OCI-LY1 (cell line): Measurements from ENCODE around the gene LCE1F.

Experiments
- H2AFZ ChIP-seq: fragments of 200-600 bp; sonication (generic), shearing (Covaris generic); 2 replicates; pipeline ENCODE4 v1.6.0; 2014; ENCODE audit warnings: antibody characterized with exemption, mild to moderate bottlenecking, low read length
- H3F3A ChIP-seq: fragments of 200-600 bp; sonication (generic), shearing (Covaris generic); 2 replicates; pipeline ENCODE4 v1.6.0; 2014; ENCODE audit warnings: mild to moderate bottlenecking, antibody characterized with exemption, low read length, moderate library complexity; ENCODE audit not compliant: insufficient read depth
- H3K27ac ChIP-seq: fragments of 200-600 bp; sonication (generic); 2 replicates; pipeline ENCODE4 v1.5.1; 2014; ENCODE audit warnings: low read length, mixed run types, mild to moderate bottlenecking, low read depth; ENCODE audit not compliant: poor library complexity, severe bottlenecking
- H3K27me3 ChIP-seq: fragments of 200-600 bp; sonication (generic); 2 replicates; pipeline ENCODE4 v1.6.0; 2014; ENCODE audit warnings: antibody characterized with exemption, mild to moderate bottlenecking, low read length, moderate library complexity; ENCODE audit not compliant: insufficient read depth
- H3K36me3 ChIP-seq: fragments of 200-600 bp; sonication (generic); 2 replicates; pipeline ENCODE4 v1.6.1; 2014; ENCODE audit warnings: mild to moderate bottlenecking, antibody characterized with exemption, low read length, moderate library complexity, mixed read lengths; ENCODE audit not compliant: insufficient read depth
- H3K4me1 ChIP-seq: fragments of 200-600 bp; sonication (generic); 2 replicates; pipeline ENCODE4 v1.5.1; 2014; ENCODE audit warnings: mild to moderate bottlenecking, low read length, moderate library complexity; ENCODE audit not compliant: insufficient read depth, severe bottlenecking
- H3K4me2 ChIP-seq: fragments of 200-600 bp; sonication (generic), shearing (Covaris generic); 2 replicates; pipeline ENCODE4 v1.6.1; 2014; ENCODE audit warnings: low read length
- H3K4me3 ChIP-seq: fragments of 200-600 bp; sonication (generic); 2 replicates; pipeline ENCODE4 v1.5.1; 2014; ENCODE audit warnings: low read length, low read depth, mild to moderate bottlenecking, mixed read lengths; ENCODE audit not compliant: poor library complexity, severe bottlenecking
- H3K79me2 ChIP-seq: fragments of 200-600 bp; shearing (Covaris generic); 2 replicates; pipeline ENCODE4 v1.6.1; 2016; ENCODE audit warnings: mixed run types, low read length, mixed read lengths; ENCODE audit not compliant: insufficient read depth
- H3K9ac ChIP-seq: fragments of 200-600 bp; sonication (generic), shearing (Covaris generic); 2 replicates; pipeline ENCODE4 v1.6.1; 2014; ENCODE audit warnings: mild to moderate bottlenecking, low read length, mixed read lengths
- H3K9me2 ChIP-seq: fragments of 200-600 bp; sonication (generic), shearing (Covaris generic); 2 replicates; pipeline ENCODE4 v1.6.1; 2014; ENCODE audit warnings: low read depth, mild to moderate bottlenecking, low read length, mixed read lengths
- H3K9me3 ChIP-seq: fragments of 200-600 bp; shearing (Covaris generic); 2 replicates; pipeline ENCODE4 v1.6.1; 2014; ENCODE audit warnings: low read length, mixed read lengths
- H4K20me1 ChIP-seq: fragments of 200-600 bp; sonication (generic), shearing (Covaris generic); 2 replicates; pipeline ENCODE4 v1.6.0; 2016; ENCODE audit warnings: mild to moderate bottlenecking, low read length; ENCODE audit not compliant: insufficient read depth
- CTCF ChIP-seq: fragments of 200-600 bp; sonication (generic), shearing (Covaris generic); IDR thresholded peaks from 2 replicates; pipeline ENCODE4 v1.5.1; 2017; ENCODE audit warnings: mild to moderate bottlenecking, antibody characterized with exemption, low read length, moderate library complexity, mixed read lengths
- EZH2 ChIP-seq: fragments of 200-600 bp; sonication (generic), shearing (Covaris generic); IDR thresholded peaks from 2 replicates; pipeline ENCODE4 v1.8.0; 2017; ENCODE audit warnings: borderline replicate concordance, mixed run types, mild to moderate bottlenecking, antibody characterized with exemption, low read length, moderate library complexity, mixed read lengths

The LCE1F gene

DNA sequence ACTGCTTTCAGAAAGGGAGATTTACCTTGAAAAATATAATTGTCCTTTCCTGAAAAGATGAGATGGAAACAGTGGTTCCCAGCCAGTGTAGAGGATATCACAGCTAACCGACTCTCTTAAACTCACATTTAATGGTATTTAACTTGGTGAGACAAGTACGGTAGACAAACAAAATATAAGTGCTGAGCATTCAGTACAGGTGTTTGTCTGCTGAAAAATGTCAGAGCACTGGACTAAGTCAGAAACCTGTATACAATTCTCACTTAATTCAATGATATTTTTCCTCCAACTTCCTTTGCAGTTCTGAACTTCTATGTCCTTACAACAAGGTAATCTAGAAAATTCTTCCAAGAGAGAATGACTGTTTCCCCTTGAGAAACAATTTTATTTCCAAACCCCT is 36.7 kb downstream of the LCE1F start, which contains the start of gene LCE1B:
LCE1B (plus strand) TSS at position 301 of the 400 bp plus-strand sequence. CDS start 476 bp downstream, outside the sequence.
- H3K4me3 ChIP-seq, result no peak within 1 kb of the TSS
- H3K4me1 ChIP-seq, result no peaks in the 10 kb centered on the region
- H4K20me1 ChIP-seq, result no peaks in the 10 kb centered on the region
- H2AFZ ChIP-seq, result no peak within 1 kb of the TSS
- H3K9ac ChIP-seq, result no peak within 1 kb of the TSS
- no peak for TF ChIP-seq CTCF
- no peak for TF ChIP-seq EZH2
- no peaks in the 10 kb centered on the region for H3K36me3 ChIP-seq
- H3F3A ChIP-seq, result no peaks in the 10 kb centered on the region
- H3K4me2 ChIP-seq, result no peak within 1 kb of the TSS
- no peaks in the 10 kb centered on the region for H3K79me2 ChIP-seq
- H3K27ac ChIP-seq, result no peak within 1 kb of the TSS
- no peaks in the 10 kb centered on the region for H3K27me3 ChIP-seq
- H3K9me2 ChIP-seq, result no peaks in the 10 kb centered on the region
- H3K9me3 ChIP-seq, result no peaks in the 10 kb centered on the region

DNA sequence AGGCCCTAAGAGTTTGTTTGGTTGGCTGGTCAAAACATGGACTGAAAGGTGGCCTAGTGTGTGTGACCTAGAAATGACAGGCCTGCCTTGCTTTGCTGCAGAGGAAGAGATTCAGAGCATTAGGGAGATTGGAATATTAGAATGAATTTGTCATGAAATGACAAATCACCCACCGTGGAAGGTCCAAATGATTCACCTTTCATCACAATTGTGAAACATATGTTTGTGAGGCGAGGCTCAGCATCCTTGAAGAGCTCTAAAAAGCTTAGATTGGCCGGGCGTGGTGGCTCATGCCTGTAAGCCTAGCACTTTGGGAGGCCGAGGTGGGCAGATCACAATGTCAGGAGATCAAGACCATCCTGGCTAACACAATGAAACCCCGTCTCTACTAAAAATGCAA is 42.4 kb downstream of the LCE1F start:
- H4K20me1 ChIP-seq, result no peaks in the 10 kb centered on the region
- no peaks in the 10 kb centered on the region for H3K79me2 ChIP-seq
- H3K36me3 ChIP-seq, result no peaks in the 10 kb centered on the region
- no peaks in the 10 kb centered on the region for H3K4me1 ChIP-seq
- no peak overlapping the region for H3K4me3 ChIP-seq
- TF ChIP-seq CTCF, result no peak
- no peak for TF ChIP-seq EZH2
- H3F3A ChIP-seq, result no peaks in the 10 kb centered on the region
- no peaks in the 10 kb centered on the region for H3K9me2 ChIP-seq
- H3K27me3 ChIP-seq, result no peaks in the 10 kb centered on the region
- H3K9ac ChIP-seq, result no peak overlapping the region
- H3K4me2 ChIP-seq, result no peak overlapping the region
- no peaks in the 10 kb centered on the region for H3K9me3 ChIP-seq
- H3K27ac ChIP-seq, result no peak overlapping the region
- no peak overlapping the region for H2AFZ ChIP-seq

DNA sequence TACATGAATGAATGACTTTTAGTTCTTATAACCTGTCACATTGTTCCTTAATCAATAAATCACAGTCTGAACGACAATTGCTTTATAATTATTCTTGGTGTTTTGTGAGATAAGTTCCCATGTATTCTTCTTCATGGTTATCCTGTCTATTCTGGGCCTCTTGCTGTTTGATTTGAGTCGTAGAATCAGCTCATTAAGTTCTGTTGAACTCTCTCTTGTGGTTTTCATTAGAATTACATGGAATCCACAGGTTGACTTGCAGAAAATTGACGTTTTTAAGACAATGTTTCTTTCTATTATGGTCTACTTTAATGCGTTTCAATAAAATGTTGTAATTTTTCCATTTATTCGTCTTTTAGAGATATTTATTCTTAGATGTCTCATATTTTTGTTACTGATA is 48.4 kb downstream of the LCE1F start:
- no peaks in the 10 kb centered on the region for H3K79me2 ChIP-seq
- H3K27me3 ChIP-seq, result no peaks in the 10 kb centered on the region
- H3K4me1 ChIP-seq, result no peaks in the 10 kb centered on the region
- no peak overlapping the region for H3K9ac ChIP-seq
- H3K9me2 ChIP-seq, result no peaks in the 10 kb centered on the region
- no peak overlapping the region for H2AFZ ChIP-seq
- no peak overlapping the region for H3K4me3 ChIP-seq
- H3K9me3 ChIP-seq, result no peaks in the 10 kb centered on the region
- H4K20me1 ChIP-seq, result no peaks in the 10 kb centered on the region
- no peak overlapping the region for H3K4me2 ChIP-seq
- H3K36me3 ChIP-seq, result no peaks in the 10 kb centered on the region
- TF ChIP-seq CTCF (no peak), EZH2 (no peak)
- no peak overlapping the region for H3K27ac ChIP-seq
- no peaks in the 10 kb centered on the region for H3F3A ChIP-seq
